Activated CD8-positive, alpha-beta memory T cell treated with anti-CD3 and anti-CD28 coated beads, Interleukin-2, amount 50 U/mL, for 1 hour (primary cell): ENCODE results near the gene FRYL.
"Not testable (repeated sequence)": the region's sequence is repeated elsewhere in the genome, so short reads cannot be mapped to it uniquely, and the experiment has no call there.

Experiments used
- DNase-seq: peaks from one replicate; pipeline ENCODE4 v3.0.0-alpha.2; 2020; ENCODE audit errors: extremely low read depth

The FRYL gene

DNA sequence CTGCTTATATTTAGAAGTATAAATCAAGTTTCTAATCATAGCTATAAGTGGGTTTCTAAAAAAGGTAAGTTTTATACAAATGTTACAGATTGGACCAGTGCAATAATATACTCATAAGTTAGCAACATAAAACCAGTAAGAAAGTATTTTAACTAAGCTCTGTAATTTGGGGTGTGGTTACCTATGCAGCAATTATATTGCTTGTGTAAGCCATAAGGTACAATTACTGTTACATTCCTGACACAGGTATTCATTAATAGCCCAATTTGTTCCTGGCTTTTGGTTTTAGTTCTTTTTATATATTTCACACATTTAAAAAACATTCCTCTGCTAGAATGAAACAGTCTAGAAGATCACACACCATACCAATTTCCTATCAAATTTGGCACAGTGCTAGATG lies 115.1 kb downstream of the FRYL start:
- DNase-seq = no peak

DNA sequence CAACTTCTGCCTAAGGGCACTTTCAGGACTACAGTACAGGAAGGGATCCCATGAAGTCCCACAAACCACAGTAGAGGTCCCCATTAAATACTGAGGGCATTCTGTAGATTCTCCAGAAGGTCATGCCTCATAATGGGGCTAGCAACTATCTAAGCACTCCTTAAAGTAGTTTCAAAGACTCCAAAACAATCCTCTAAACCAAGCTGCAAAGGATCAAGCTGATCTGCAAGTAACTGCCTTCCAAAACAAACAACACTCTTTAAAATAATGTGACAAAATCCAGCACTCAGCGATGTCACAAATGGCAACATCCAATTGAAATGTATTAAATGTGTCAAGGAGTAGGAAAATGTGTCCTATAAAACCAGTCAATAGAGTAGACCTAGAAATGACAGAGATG lies 118.7 kb downstream of the FRYL start:
- DNase-seq = no peak

DNA sequence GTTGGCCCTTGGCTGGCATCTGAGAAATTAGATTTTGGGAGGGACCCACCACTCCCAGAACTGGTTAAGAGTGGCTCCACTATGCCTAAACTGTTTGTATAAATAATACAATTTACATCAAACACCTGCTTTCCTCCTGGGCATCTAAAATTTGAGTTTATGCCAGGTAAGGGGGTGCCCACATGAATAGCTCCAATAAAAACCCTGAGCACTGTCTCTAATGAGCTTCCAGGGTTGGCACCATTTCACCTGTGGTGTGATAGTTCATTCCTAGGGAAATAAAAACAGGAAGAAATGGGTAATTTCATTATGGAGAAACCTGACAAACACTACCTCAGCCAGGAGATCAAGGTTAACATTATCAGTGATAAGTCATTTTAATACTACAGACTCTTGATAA lies 119.7 kb downstream of the FRYL start:
- DNase-seq = no peak

DNA sequence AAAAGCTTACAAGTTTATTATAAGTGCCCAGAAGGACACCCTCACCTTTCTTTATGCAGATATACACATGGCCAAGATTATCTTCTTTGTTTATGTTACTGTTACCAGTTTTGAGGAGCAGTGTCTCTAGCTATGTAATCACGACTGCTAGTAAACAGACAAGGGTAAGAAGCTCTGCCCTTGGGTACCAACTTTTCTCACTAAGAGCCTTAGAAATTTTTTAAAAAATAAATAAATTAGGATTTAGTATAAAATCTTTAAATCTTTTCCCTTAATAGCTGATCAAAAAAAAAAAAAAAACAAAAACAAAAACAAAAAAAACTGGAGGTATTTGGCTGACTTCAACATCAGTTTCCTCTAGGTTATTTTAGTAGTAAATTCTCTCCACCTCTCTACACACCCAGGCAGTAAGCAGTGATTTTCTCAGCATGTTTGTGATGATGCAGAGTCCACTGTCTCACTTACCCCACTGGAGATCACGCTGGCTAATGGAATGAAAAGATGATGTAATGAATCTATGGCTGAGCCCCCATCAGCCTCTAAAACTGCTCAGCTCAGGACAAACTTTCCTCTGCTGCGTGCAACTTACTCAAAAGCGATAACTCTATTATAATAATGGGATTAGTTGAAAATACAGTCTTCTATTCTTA lies 125.9 kb downstream of the FRYL start:
- no peak for DNase-seq

DNA sequence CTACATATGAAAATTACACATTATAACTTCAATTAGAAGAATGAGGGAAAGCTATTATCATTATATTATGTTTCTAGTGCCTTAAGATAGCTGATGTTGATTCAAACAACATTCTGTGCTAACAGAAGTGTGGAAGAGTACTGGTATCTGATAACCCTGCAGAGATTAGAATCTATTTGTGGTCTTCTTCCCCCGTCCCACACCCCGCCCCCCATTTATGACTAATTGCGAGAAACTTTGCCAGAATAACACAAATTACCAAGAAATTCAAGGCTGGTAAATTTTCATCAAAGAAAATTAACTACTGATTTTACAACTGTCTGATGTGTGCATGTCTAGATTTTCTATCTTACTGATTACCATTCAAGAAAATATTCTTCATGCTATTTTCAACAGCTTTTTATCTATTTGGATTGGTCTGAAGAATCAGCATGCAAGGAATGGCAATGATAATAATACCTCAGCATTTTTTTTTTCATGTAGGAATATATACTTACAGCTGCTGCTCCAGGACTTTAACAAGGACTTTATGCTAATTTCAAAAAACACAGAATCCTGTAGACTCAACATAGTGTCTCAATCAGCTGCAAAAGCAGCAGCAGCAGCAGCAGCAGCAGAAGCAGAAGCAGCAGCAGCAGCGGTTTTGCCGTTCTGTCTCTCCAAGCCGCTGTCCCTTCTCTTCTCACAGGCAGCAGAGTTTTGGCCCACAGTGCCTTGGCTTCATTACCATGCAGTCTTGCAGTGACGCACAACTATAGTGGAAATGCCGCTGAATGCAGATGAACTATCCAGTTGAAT lies 126.7 kb downstream of the FRYL start:
- no peak for DNase-seq

DNA sequence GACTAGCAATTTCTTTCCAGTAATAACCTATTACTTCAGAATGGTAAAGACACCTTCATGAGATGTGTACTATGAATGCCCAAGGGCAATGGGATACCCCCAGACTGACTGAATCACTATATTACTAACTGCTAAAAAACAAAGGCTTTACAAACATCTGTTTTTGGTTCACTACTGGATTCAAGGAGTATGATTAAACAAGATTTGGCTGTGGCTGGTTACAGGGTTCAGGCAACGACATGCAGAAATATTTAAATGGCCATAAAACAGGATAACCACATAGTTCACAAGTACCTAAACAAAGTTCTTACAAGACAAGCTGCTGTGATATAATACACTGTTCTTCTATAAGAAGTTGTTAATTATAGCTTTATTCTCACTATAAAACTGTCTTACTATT lies 128.2 kb downstream of the FRYL start:
- DNase-seq = no peak

DNA sequence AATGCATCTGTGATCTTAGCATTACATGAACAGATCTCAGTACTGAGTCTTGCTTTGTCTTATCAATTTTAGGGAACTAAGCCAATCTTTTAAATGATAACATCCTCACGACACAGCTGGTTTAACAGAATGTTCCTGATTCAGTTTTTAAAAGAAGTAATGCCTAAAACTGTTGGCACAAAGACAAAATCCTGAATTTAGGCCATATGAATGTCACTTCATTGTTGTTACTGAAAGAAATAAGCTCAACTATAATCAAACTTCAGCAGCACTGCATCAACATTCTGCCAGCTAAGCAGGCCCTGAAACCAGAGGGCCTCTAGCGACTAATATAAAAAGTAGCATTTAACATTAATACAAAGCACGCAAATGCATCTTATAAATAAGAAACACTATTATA lies 130.6 kb downstream of the FRYL start:
- DNase-seq = no peak

DNA sequence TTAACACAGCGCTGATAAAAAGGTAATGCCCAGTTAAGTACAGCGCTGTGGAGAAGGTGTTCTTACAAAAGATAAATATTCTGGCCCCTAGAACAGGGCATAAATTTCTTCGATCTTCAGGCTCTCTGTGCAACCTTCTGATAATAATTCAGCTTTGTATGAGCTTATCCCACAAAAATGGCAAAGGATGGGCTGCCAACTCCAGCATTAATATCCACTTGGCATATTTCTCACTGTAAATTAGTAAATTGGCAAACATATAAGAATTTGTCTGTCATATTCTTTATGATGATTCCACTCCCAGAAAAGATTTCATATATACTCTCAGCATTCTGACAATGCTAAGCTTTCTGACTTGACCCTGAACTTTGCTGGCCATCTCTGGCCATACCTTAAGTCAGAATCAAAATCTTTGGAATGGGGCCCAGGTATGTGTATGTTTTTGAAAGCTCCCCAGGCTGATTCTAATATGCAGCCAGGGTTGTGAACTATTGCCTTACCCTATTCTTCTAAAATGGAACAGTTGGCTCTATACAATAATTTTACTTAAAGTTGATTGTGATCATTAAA lies 134.8 kb downstream of the FRYL start:
- no peak for DNase-seq

DNA sequence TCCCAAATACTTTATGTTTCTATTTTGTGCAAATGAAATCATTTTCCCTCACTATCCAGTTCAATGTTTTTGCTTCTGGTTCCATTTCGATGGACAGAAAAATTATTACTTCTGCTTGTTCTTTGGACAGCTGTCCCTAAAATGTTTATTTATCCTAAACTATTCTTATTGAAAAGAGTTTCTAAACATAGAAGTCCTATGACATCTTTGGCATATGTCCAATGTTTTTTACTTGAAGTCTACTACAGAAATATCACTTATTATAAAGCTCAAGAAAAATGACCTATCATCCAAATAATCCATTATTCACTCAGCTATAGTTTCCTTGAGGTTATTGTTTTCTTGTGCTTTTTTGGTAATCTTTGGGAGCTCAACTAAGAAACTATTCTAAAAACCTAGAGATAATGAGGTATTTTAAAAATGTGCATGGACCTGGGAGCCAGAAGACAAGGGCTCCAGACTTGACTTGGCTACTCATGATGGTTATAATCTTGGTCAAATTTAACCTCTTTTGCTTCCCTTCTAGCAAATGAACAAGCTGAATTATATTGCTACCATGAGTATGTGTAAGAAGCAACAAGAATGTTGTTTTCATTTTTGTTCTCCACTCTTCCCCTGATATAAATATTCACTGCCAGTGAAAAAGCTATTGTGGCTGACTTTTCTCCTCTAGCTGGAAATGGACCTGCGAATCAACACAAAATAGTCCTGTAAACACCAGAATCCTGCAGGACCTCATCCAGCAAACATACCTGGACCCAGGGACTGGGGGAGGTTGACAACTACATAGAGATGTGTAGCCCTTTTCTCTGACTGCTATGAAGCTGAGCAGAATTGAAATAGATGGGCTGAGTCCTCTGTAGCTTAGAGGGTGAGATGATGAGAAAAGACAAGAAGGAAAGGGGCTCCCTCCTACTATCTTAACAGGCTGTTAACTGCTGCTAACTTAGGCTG lies 137.4 kb downstream of the FRYL start:
- no peak for DNase-seq

DNA sequence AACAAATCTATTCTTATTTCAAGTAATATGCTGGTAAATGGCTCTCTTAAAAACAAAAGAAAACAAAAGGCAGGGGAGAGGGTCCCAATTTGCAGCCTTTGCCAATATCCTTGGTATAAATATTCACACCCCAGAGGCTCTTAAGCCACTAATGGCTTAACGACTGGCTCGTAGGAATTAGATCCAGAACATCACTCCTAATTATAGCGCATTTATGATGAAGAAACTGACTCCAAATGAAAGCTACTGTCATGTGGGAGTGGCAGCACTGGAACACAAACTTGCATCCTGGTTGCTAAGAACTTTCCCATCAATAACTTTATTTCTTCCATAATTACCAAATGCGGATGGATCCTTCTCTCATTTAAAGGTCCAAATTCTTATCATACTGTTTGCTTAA lies 138.7 kb downstream of the FRYL start:
- no peak for DNase-seq

DNA sequence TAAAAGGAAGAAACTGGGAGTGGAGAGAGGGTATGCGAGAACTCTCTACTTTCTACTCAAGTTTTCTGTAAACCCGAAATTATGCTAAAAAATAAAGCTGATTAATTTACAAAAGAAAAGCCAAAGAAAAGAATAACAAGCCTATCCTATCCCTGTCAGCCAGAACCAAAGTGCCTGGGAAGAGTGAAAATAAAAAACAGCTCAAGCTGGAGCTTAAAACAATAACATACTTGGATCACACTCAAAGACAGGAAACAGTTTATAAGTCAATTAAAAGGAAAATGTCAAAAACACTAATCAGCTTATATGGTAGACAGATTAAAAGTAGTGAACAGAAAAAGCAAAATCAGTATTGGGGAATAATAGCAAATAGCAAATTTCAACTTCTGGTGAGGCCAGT lies 139.4 kb downstream of the FRYL start:
- no peak for DNase-seq

DNA sequence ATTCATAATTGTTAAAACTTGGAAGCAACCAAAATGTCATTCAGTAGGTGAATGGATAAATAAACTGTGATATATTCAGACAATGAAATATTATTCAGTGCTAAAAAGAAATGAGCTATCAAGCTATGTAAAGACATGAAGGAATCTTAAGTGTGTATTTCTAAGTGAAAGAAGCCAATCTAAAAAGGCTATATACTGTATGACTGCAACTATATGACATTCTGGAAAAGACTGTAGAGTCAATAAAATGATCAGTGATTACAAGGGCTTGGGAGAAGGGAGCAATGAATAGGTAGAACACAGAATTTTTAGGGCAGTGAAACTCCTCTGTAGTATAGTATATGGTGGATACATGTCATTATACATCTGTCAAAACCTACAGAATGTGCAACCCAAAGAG lies 139.9 kb downstream of the FRYL start:
- DNase-seq = no peak

DNA sequence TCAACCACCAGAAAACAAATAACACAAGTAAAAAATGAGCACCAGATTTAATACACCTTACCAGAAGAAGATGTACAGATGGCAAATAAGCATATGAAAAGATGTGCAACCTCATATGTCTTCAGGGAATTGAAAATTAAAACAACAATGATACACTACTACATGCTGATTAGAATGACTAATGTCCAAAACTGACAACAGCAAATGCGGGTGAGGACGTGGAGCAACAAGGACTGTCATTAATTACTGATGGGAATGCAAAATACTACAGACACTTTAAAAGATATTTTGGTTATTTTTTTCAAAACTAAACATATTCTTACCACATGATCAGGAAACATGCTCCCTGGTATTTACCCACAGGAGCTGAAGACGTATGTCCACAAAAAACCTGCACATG lies 140.3 kb downstream of the FRYL start:
- DNase-seq = no peak

DNA sequence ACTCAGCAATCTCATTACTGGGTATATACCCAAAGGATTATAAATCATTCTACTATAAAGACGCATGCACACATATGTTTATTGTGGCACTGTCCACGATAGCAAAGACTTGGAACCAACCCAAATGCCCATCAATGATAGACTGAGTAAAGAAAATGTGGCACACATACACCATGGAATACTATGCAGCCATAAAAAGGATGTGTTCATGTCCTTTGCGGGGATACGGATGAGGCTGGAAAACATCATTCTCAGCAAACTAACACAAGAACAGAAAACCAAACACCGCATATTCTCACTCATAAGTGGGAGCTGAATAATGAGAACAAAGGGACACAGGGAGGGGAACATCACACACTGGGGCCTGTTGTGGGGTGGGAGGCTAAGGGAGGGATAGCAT lies 141.5 kb downstream of the FRYL start:
- DNase-seq = not testable (repeated sequence)

DNA sequence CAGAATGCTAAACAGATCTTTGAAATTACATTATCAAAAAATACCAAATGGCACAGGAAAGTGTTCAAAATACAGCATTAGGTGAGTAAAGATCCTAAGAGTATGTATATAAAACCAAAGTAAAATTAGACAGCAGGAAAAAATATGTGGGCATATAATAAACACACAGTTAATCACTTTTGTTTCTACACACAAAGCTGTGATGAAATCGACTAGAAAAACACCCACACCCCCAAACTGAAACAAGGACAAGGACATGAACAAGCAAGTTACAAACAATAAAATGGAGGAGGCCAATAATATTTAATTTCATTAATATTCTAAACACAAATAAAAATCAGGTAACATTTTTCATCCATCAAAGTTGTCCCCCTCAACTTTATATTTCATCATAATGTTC lies 143.2 kb downstream of the FRYL start:
- no peak for DNase-seq

DNA sequence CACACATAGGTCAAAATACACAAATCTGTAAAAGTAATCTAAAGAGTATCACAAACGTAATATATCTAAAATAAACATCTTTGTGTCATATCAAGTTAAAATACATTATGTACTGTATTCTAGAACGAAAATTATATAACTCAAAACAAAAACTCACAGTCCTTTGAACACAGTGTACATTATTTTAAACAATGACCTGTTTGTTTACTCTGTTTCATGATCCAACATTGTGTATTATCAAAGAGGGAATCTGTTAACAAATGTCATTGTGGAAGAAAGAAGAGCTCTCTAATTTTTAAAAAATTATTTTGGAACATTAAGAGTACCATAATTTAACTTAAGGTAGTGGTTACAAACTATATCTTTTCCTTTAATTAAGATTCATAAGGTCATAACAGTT lies 144.1 kb downstream of the FRYL start:
- no peak for DNase-seq

DNA sequence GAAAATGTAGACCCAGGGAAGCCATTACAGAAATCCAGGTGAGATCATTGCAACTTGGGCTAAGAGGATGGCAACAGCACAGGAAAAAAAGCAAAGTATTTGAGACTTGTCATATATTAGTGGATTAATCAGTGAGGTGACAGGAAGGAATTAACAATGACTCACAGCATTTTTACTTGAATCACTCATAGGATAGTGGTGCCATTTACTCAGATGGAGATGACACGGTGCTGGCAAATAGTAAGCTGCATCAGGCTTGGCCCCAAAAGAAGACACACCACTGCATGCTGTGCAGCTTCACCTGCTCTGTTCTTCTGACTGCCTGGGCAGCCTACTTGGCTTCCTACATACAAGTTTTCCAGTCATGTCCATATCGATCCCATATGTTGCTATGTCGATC lies 144.8 kb downstream of the FRYL start:
- DNase-seq = no peak

DNA sequence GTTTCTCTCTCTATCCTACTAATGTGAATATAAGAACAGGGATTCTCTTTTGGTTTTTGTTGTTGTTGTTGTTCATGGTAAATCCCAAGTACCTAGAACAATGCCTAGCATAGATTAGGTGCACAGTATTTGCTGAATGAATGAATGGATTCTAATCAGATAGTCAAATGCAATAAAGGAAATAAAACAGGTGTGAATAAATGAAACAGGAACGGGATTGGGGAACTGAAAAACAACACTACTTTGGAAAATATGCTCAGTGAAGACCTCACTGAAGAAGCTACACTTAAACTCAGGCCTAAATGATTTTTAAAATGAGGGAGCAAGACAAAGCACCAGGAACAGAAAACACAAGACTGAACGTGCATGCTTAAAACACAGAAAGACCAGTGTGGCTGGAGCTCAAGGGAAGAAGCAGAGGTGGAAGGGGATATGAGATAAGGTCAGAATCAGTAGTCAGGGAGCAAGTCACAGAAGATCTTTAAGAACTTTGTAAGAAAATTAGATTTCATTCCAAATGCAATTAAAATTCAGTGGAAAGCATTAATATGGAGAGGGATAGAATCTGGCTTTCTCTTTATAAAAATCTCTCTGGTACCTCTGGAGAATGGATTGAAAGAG lies 145.3 kb downstream of the FRYL start:
- no peak for DNase-seq

DNA sequence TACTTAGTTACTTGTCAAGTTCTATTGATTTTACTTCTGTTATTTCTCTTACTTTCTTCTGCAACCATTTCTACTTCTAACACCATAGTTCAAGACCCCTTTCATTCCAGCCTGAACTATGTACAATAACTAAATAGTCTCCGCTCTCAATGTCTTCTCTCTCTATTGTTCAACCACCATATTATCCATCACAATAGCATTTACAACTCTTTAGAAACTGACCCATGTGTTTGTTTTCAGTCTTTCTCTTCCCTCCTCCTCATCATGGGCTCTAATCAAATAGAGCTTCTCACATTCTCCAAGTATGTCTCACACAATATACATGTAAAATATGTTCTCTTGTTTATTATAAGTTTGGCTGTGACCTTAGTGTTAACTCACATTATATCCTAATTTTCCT lies 146.4 kb downstream of the FRYL start:
- no peak for DNase-seq

DNA sequence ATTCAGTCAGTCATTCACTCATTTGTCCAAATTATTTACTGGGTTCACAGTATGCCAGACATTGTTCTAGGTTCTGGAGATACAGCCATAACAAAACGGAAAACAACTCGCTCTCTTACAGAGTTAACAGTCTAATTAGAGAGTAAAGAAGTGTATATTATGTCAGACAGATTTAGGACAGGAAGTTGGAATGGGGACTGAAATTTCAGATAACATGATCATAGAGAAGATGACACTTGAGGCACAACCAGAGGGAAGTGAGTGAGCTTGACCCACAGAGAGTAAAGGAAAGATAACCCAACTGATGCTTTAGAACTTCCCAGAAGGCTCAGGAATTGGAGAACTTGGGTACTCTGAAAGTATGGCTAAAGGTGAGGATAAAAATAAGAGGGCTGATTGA lies 150.6 kb downstream of the FRYL start:
- no peak for DNase-seq

DNA sequence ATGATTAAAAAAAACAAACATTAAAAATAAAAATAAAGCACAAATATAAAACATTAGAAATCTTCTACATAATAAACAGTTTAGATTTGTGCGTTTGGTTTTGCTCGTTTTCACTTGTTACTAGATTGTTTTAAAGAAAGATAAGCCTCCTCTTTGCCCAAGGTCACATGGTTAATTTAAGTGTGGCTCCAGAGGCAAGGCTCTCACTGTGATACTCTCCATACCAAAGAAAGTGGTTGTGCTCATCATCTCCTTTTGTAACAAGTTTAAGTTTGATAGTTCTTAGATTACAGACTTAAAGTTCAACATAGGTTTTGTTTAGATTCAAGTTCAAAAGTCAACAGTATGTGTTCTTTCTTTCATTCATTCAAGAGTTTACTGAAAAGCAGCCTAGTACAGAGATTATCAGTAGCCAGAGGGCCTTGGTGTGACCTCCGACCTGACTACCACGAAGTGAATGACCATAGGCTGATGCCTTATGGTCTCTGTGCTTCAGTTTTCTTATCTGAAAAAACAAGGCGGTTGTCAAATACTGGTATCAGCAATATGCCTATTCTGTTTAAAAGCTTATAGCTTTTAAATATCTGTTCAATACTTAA lies 156.8 kb downstream of the FRYL start:
- DNase-seq = no peak
